HepG2 (cell line): ENCODE results near the gene CSNK2B. TPM values are rescaled to one million over a fixed set of nuclear protein-coding genes. Genes with fewer than 3 reads are reported as not detected.

Experiments used
- ARID2 ChIP-seq: sonication (generic); formaldehyde crosslinking; IDR thresholded peaks from 2 replicates; pipeline ENCODE4 v1.8.1; 2022; ENCODE audit warnings: mild to moderate bottlenecking, missing genetic modification reagents, borderline replicate concordance
- ATF7 ChIP-seq, 2 experiments: fragments of 450-650 bp in 1 of 2; sonication (generic) in 1 of 2; formaldehyde crosslinking in 1 of 2; IDR thresholded peaks; 2 replicates each; pipeline versions ENCODE4 v1.4.0 to v1.6.1; 2016 to 2020; ENCODE audit warnings: antibody characterized with exemption in 1 of 2, mild to moderate bottlenecking in 1 of 2, missing genetic modification reagents in 1 of 2
- CBX1 ChIP-seq: IDR thresholded peaks from one replicate; pipeline ENCODE4 v1.6.1; 2016; ENCODE audit warnings: antibody characterized with exemption, low read depth
- CEBPB ChIP-seq: IDR thresholded peaks from 2 replicates; pipeline ENCODE4 v1.6.1; 2011; ENCODE audit warnings: low read depth, low read length, improper control_type of control experiment, borderline replicate concordance
- FLYWCH1 ChIP-seq: sonication (generic); formaldehyde crosslinking; IDR thresholded peaks from 2 replicates; pipeline ENCODE4 v1.8.1; 2023; ENCODE audit warnings: mild to moderate bottlenecking, missing genetic modification reagents
- GATAD2A ChIP-seq: IDR thresholded peaks from 2 replicates; pipeline ENCODE4 v1.6.1; 2016
- HDAC2 ChIP-seq: sonication (generic); formaldehyde crosslinking; IDR thresholded peaks from 2 replicates; pipeline ENCODE4 v1.4.0; 2020; ENCODE audit warnings: missing genetic modification reagents
- RXRB ChIP-seq: IDR thresholded peaks from 2 replicates; pipeline ENCODE4 v1.6.1; 2016; ENCODE audit warnings: borderline replicate concordance, missing genetic modification reagents, missing compliant biosample characterization
- SMC3 ChIP-seq: IDR thresholded peaks from 2 replicates; pipeline ENCODE4 v1.6.1; 2011; ENCODE audit warnings: low read length, improper control_type of control experiment
- ZBTB38 ChIP-seq: sonication (generic); formaldehyde crosslinking; IDR thresholded peaks from 2 replicates; pipeline ENCODE4 v1.5.1; 2020; ENCODE audit warnings: mild to moderate bottlenecking, missing genetic modification reagents
- ZNF33B ChIP-seq: sonication (generic); formaldehyde crosslinking; IDR thresholded peaks from 2 replicates; pipeline ENCODE4 v1.5.1; 2020; ENCODE audit warnings: mild to moderate bottlenecking, missing genetic modification reagents
- ZNF549 ChIP-seq: sonication (generic); formaldehyde crosslinking; IDR thresholded peaks from 2 replicates; pipeline ENCODE4 v1.5.0; 2020; ENCODE audit warnings: missing genetic modification reagents
- ZNF567 ChIP-seq: sonication (generic); formaldehyde crosslinking; IDR thresholded peaks from 2 replicates; pipeline ENCODE4 v1.8.1; 2023; ENCODE audit warnings: mild to moderate bottlenecking, missing genetic modification reagents, borderline replicate concordance
- polyA plus RNA-seq, 8 experiments: library from polyadenylated mRNA; depleted of rRNA in 3 of 8; stranded (reverse) in 7 of 8; unstranded in 1 of 8; fragments of >200 nt; fragmentation: Illumina TruSeq in 4 of 8; extraction: Trizol in 4 of 8; gene quantifications; 2 replicates each; pipeline versions ENCODE4 v1.2.1 to v1.2.3, GENCODE V29; 2011 to 2016; ENCODE audit warnings: low read depth in 4 of 8, missing spikeins in 1 of 8, mixed read lengths in 1 of 8; ENCODE audit not compliant: insufficient read depth in 1 of 8
- total RNA-seq, 5 experiments: library from RNA; depleted of rRNA; stranded (reverse); fragments of >200 nt; fragmentation: Illumina TruSeq; extraction: Trizol; gene quantifications; 2 replicates each; pipeline ENCODE4 v1.2.3, GENCODE V29; 2016; ENCODE audit warnings: low read depth in 1 of 5
- TF ChIP-seq, protein P1 (sequence below): IDR thresholded peaks from 2 replicates; pipeline ENCODE4 v1.6.1; 2016; ENCODE audit warnings: low read depth, missing genetic modification reagents, missing compliant biosample characterization
- TF ChIP-seq, protein P2 (sequence below): sonication (generic); formaldehyde crosslinking; IDR thresholded peaks from 2 replicates; pipeline ENCODE4 v1.4.0; 2020; ENCODE audit warnings: mild to moderate bottlenecking, missing genetic modification reagents
- TF ChIP-seq, protein P3 (sequence below): sonication (generic); formaldehyde crosslinking; IDR thresholded peaks from 2 replicates; pipeline ENCODE4 v1.9.0; 2022; ENCODE audit warnings: low read depth, missing genetic modification reagents
- TF ChIP-seq, protein P4 (sequence below): sonication (generic); formaldehyde crosslinking; IDR thresholded peaks from 2 replicates; pipeline ENCODE4 v1.4.0; 2020; ENCODE audit warnings: low read depth, missing genetic modification reagents

Gene CSNK2B
- total and polyA plus RNA-seq, 2 of the 13 experiments (the other 11 are each of a cell fraction or from before 2014, with no cell fraction given) = 111 to 296 TPM

DNA sequence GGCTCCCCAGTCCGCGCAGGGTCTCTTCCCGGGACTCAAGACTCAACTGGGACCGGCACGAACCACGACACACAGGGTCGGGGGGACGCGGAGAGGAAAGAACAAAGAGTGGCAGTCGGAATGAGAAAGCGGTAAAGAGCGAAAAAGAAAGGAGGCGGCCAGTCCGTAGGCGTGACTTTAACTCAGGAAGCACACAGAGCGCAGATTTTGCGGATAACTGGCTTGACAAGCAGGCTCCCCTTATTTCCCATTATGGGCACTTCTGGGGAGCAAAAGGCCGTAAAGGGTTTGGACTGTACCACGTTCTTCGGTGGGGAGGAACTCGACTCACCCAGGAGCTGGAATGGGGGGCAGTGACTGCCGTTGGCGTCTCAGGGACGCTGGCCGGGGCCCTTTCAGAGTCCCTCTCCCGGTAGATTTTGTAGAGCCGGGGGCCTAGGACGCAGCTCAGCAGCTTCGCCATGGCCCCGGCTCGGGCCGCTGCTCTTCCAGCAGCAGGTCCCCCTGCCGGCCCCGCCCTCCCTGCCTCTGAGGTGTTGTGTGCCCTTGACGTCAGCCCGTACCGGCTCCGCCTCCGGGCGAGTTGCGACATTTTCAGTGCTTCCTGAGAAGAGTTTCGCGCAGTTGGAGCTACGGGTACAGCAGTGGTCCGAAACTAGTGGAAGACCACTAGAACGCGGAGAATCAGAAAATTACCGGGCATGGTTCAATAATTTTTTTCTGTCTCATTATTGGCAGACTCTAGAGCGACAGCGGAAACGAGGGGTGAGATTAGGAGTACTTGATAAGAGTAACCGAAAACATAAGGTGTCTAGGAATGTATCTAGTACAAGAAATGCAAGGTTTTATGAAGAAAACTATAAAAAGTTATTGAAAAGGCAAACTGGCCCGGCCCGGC, 37.2 kb downstream of the CSNK2B start, which contains the start of gene ABHD16A (continued):
- TF ChIP-seq, protein P1, sequence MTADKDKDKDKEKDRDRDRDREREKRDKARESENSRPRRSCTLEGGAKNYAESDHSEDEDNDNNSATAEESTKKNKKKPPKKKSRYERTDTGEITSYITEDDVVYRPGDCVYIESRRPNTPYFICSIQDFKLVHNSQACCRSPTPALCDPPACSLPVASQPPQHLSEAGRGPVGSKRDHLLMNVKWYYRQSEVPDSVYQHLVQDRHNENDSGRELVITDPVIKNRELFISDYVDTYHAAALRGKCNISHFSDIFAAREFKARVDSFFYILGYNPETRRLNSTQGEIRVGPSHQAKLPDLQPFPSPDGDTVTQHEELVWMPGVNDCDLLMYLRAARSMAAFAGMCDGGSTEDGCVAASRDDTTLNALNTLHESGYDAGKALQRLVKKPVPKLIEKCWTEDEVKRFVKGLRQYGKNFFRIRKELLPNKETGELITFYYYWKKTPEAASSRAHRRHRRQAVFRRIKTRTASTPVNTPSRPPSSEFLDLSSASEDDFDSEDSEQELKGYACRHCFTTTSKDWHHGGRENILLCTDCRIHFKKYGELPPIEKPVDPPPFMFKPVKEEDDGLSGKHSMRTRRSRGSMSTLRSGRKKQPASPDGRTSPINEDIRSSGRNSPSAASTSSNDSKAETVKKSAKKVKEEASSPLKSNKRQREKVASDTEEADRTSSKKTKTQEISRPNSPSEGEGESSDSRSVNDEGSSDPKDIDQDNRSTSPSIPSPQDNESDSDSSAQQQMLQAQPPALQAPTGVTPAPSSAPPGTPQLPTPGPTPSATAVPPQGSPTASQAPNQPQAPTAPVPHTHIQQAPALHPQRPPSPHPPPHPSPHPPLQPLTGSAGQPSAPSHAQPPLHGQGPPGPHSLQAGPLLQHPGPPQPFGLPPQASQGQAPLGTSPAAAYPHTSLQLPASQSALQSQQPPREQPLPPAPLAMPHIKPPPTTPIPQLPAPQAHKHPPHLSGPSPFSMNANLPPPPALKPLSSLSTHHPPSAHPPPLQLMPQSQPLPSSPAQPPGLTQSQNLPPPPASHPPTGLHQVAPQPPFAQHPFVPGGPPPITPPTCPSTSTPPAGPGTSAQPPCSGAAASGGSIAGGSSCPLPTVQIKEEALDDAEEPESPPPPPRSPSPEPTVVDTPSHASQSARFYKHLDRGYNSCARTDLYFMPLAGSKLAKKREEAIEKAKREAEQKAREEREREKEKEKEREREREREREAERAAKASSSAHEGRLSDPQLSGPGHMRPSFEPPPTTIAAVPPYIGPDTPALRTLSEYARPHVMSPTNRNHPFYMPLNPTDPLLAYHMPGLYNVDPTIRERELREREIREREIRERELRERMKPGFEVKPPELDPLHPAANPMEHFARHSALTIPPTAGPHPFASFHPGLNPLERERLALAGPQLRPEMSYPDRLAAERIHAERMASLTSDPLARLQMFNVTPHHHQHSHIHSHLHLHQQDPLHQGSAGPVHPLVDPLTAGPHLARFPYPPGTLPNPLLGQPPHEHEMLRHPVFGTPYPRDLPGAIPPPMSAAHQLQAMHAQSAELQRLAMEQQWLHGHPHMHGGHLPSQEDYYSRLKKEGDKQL (CRISPR knock-in tag) = peak; percentile 60; the same call in 1 of the 2 replicates
- TF ChIP-seq ZNF567 (CRISPR knock-in tag) (no peak), ZNF33B (CRISPR knock-in tag) (no peak), HDAC2 (peak; percentile 83), CBX1 (peak; percentile 91), RXRB (CRISPR knock-in tag) (peak; percentile 70), ATF7 (IDR thresholded peaks at IDR 0.05) (no peak), ATF7 (CRISPR knock-in tag; IDR thresholded peaks at IDR 0.05) (peak; percentile 76; the same call in 1 of the 2 replicates), CEBPB (peak; percentile 100), FLYWCH1 (CRISPR knock-in tag) (no peak), ZNF549 (CRISPR knock-in tag) (no peak), GATAD2A (CRISPR knock-in tag) (peak; percentile 85), ARID2 (CRISPR knock-in tag) (peak; percentile 45; the same call in 1 of the 2 replicates), SMC3 (peak; percentile 37; the same call in 1 of the 2 replicates), ZBTB38 (CRISPR knock-in tag) (peak; percentile 20; the same call in 1 of the 2 replicates)
- TF ChIP-seq, protein P2, sequence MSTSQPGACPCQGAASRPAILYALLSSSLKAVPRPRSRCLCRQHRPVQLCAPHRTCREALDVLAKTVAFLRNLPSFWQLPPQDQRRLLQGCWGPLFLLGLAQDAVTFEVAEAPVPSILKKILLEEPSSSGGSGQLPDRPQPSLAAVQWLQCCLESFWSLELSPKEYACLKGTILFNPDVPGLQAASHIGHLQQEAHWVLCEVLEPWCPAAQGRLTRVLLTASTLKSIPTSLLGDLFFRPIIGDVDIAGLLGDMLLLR (CRISPR knock-in tag) = peak; percentile 14; the same call in 1 of the 2 replicates
- TF ChIP-seq, protein P3, sequence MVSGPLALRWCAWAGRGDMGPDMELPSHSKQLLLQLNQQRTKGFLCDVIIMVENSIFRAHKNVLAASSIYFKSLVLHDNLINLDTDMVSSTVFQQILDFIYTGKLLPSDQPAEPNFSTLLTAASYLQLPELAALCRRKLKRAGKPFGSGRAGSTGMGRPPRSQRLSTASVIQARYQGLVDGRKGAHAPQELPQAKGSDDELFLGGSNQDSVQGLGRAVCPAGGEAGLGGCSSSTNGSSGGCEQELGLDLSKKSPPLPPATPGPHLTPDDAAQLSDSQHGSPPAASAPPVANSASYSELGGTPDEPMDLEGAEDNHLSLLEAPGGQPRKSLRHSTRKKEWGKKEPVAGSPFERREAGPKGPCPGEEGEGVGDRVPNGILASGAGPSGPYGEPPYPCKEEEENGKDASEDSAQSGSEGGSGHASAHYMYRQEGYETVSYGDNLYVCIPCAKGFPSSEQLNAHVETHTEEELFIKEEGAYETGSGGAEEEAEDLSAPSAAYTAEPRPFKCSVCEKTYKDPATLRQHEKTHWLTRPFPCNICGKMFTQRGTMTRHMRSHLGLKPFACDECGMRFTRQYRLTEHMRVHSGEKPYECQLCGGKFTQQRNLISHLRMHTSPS (CRISPR knock-in tag) = no peak
- TF ChIP-seq, protein P4, sequence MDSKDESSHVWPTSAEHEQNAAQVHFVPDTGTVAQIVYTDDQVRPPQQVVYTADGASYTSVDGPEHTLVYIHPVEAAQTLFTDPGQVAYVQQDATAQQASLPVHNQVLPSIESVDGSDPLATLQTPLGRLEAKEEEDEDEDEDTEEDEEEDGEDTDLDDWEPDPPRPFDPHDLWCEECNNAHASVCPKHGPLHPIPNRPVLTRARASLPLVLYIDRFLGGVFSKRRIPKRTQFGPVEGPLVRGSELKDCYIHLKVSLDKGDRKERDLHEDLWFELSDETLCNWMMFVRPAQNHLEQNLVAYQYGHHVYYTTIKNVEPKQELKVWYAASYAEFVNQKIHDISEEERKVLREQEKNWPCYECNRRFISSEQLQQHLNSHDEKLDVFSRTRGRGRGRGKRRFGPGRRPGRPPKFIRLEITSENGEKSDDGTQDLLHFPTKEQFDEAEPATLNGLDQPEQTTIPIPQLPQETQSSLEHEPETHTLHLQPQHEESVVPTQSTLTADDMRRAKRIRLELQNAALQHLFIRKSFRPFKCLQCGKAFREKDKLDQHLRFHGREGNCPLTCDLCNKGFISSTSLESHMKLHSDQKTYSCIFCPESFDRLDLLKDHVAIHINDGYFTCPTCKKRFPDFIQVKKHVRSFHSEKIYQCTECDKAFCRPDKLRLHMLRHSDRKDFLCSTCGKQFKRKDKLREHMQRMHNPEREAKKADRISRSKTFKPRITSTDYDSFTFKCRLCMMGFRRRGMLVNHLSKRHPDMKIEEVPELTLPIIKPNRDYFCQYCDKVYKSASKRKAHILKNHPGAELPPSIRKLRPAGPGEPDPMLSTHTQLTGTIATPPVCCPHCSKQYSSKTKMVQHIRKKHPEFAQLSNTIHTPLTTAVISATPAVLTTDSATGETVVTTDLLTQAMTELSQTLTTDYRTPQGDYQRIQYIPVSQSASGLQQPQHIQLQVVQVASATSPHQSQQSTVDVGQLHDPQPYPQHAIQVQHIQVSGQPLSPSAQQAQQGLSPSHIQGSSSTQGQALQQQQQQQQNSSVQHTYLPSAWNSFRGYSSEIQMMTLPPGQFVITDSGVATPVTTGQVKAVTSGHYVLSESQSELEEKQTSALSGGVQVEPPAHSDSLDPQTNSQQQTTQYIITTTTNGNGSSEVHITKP (CRISPR knock-in tag) = peak; percentile 99
